ENCODE results near the gene WDR83. TPM values are rescaled to one million over a fixed set of nuclear protein-coding genes. Genes with fewer than 3 reads are reported as not detected.
A peak's percentile ranks its signal among the peaks of the same experiment; 100 is the strongest.
"Not testable (repeated sequence)": the region's sequence is repeated elsewhere in the genome, so short reads cannot be mapped to it uniquely, and the experiment has no call there.

The WDR83 gene
- polyA plus RNA-seq, 4 donors = 14.1 to 21.4 (median 15.0) TPM

- peak; percentile 94 to 97 (median 95) for DNase-seq (ENCODE audit: low read depth in 4 of 4, low spot score in 3 of 4)
Observed at GRCh38 chr19:12681074-12681987, 14.7 kb downstream of the WDR83 start, which contains the start of gene DHPS. DHPS (minus strand) TSS chr19:12681880; CDS start chr19:12681766, 114 bp downstream.

GRCh38 chr19:12685831-12686230 is 19.2 kb downstream of the WDR83 start:
- DNase-seq (ENCODE audit: low read depth in 4 of 4, low spot score in 3 of 4) = no peak

- no peak for DNase-seq (ENCODE audit: low read depth in 4 of 4, low spot score in 3 of 4)
Observed at GRCh38 chr19:12687496-12688196, 21.0 kb downstream of the WDR83 start, which contains the start of gene GNG14. GNG14 (plus strand) TSS chr19:12687998; CDS start chr19:12688049, 51 bp downstream.

GRCh38 chr19:12689012-12689411 is 22.4 kb downstream of the WDR83 start:
- no peak for DNase-seq (ENCODE audit: low read depth in 4 of 4, low spot score in 3 of 4)

GRCh38 chr19:12689581-12690216 is 23.1 kb downstream of the WDR83 start:
- no peak for DNase-seq (ENCODE audit: low read depth in 4 of 4, low spot score in 3 of 4)

- no peak for DNase-seq (ENCODE audit: low read depth in 4 of 4, low spot score in 3 of 4)
Observed at GRCh38 chr19:12692960-12693359, 26.4 kb downstream of the WDR83 start.

- no peak for DNase-seq (ENCODE audit: low read depth in 4 of 4, low spot score in 3 of 4)
Observed at GRCh38 chr19:12694641-12695040, 28.0 kb downstream of the WDR83 start.

- DNase-seq (ENCODE audit: low read depth in 4 of 4, low spot score in 3 of 4) = no peak
Observed at GRCh38 chr19:12695096-12695495, 28.5 kb downstream of the WDR83 start.

GRCh38 chr19:12695514-12695913 is 28.9 kb downstream of the WDR83 start:
- DNase-seq (ENCODE audit: low read depth in 4 of 4, low spot score in 3 of 4) = no peak

- DNase-seq (ENCODE audit: low read depth in 4 of 4, low spot score in 3 of 4) = no peak
Observed at GRCh38 chr19:12695997-12696365, 29.4 kb downstream of the WDR83 start.

GRCh38 chr19:12696366-12697335 is 30.0 kb downstream of the WDR83 start, which contains the start of gene FBXW9:
FBXW9 (minus strand) TSS chr19:12696631; CDS start chr19:12696581, 50 bp downstream.
- peak; percentile 91 to 95 (median 94) for DNase-seq (ENCODE audit: low read depth in 4 of 4, low spot score in 3 of 4)

GRCh38 chr19:12697425-12697824 is 30.8 kb downstream of the WDR83 start:
- not testable (repeated sequence) for DNase-seq (ENCODE audit: low read depth in 4 of 4, low spot score in 3 of 4)

GRCh38 chr19:12698138-12698537 is 31.5 kb downstream of the WDR83 start:
- no peak for DNase-seq (ENCODE audit: low read depth in 4 of 4, low spot score in 3 of 4)

- no peak for DNase-seq (ENCODE audit: low read depth in 4 of 4, low spot score in 3 of 4)
Observed at GRCh38 chr19:12701596-12702282, 35.1 kb downstream of the WDR83 start.

- no peak for DNase-seq (ENCODE audit: low read depth in 4 of 4, low spot score in 3 of 4)
Observed at GRCh38 chr19:12703046-12703445, 36.4 kb downstream of the WDR83 start.

- no peak for DNase-seq (ENCODE audit: low read depth in 4 of 4, low spot score in 3 of 4)
Observed at GRCh38 chr19:12705169-12705568, 38.6 kb downstream of the WDR83 start.

GRCh38 chr19:12705654-12706331 is 39.2 kb downstream of the WDR83 start:
- no peak for DNase-seq (ENCODE audit: low read depth in 4 of 4, low spot score in 3 of 4)

- DNase-seq (ENCODE audit: low read depth in 4 of 4, low spot score in 3 of 4) = no peak
Observed at GRCh38 chr19:12706332-12706718, 39.7 kb downstream of the WDR83 start.

- no peak for DNase-seq (ENCODE audit: low read depth in 4 of 4, low spot score in 3 of 4)
Observed at GRCh38 chr19:12708641-12709040, 42.0 kb downstream of the WDR83 start.
